Liver (tissue), 9 donors: ENCODE results near the gene ZFC3H1. TPM values are rescaled to one million over a fixed set of nuclear protein-coding genes. Genes with fewer than 3 reads are reported as not detected.

Source experiments
- DNase-seq: peaks from one replicate; pipeline ENCODE4 v3.0.0-alpha.2; 2017; ENCODE audit warnings: low spot score
- H3K27ac ChIP-seq, 2 donors: one replicate each; pipeline ENCODE4 v1.7.0; 2013; ENCODE audit warnings: inconsistent platforms in 2 of 2, low read length in 2 of 2, control low read depth in 1 of 2, low read depth in 1 of 2, mild to moderate bottlenecking in 1 of 2
- H3K27me3 ChIP-seq, 4 donors: one replicate each; pipeline versions ENCODE4 v1.6.1 to v1.7.0; 2013; ENCODE audit warnings: low read length in 3 of 4, inconsistent platforms in 1 of 4, mild to moderate bottlenecking in 1 of 4, moderate library complexity in 1 of 4; ENCODE audit not compliant: control insufficient read depth in 4 of 4, insufficient read depth in 4 of 4
- H3K36me3 ChIP-seq, 4 donors: one replicate each; pipeline versions ENCODE4 v1.6.1 to v1.7.0; 2013; ENCODE audit warnings: low read length in 3 of 4, mild to moderate bottlenecking in 3 of 4, low read depth in 1 of 4, moderate library complexity in 1 of 4; ENCODE audit not compliant: control insufficient read depth in 4 of 4, insufficient read depth in 3 of 4
- H3K4me1 ChIP-seq, 4 donors: one replicate each; pipeline versions ENCODE4 v1.6.1 to v1.7.0; 2013; ENCODE audit warnings: low read length in 3 of 4, mild to moderate bottlenecking in 3 of 4, moderate library complexity in 1 of 4; ENCODE audit not compliant: control insufficient read depth in 4 of 4, insufficient read depth in 4 of 4
- H3K4me3 ChIP-seq, 3 donors: one replicate each; pipeline versions ENCODE4 v1.6.1 to v1.7.0; 2013; ENCODE audit warnings: low read length in 3 of 3, control low read depth in 1 of 3, low read depth in 1 of 3, mild to moderate bottlenecking in 1 of 3
- H3K9ac ChIP-seq, 2 donors: one replicate each; pipeline ENCODE4 v1.7.0; 2013; ENCODE audit warnings: low read length in 2 of 2, mild to moderate bottlenecking in 2 of 2, moderate library complexity in 2 of 2, control low read depth in 1 of 2, low read depth in 1 of 2
- H3K9me3 ChIP-seq, 4 donors: one replicate each; pipeline versions ENCODE4 v1.6.1 to v1.7.0; 2013; ENCODE audit warnings: low read length in 3 of 4; ENCODE audit not compliant: control insufficient read depth in 4 of 4
- EGR1 ChIP-seq, 2 donors: IDR thresholded peaks; 2 replicates each; pipeline ENCODE4 v1.6.1; 2016 to 2018; ENCODE audit warnings: antibody characterized with exemption in 2 of 2, low read depth in 2 of 2
- FOXA1 ChIP-seq: IDR thresholded peaks from 2 replicates; pipeline ENCODE4 v1.6.1; 2016; ENCODE audit warnings: antibody characterized with exemption
- FOXA2 ChIP-seq: IDR thresholded peaks from 2 replicates; pipeline ENCODE4 v1.6.1; 2016; ENCODE audit warnings: antibody characterized with exemption
- GABPA ChIP-seq, 2 donors: IDR thresholded peaks in 1 of 2; conservative IDR thresholded peaks in 1 of 2; 2 replicates each; pipeline ENCODE4 v1.6.1; 2016; ENCODE audit warnings: antibody characterized with exemption in 2 of 2, mild to moderate bottlenecking in 1 of 2, moderate library complexity in 1 of 2
- HNF4A ChIP-seq, 2 donors: conservative IDR thresholded peaks; 2 replicates each; pipeline ENCODE4 v1.6.1; 2016; ENCODE audit warnings: antibody characterized with exemption in 2 of 2, mild to moderate bottlenecking in 2 of 2
- HNF4G ChIP-seq: IDR thresholded peaks from 2 replicates; pipeline ENCODE4 v1.6.1; 2016; ENCODE audit warnings: antibody characterized with exemption
- JUND ChIP-seq, 2 donors: IDR thresholded peaks; 2 replicates each; pipeline ENCODE4 v1.6.1; 2016; ENCODE audit warnings: antibody characterized with exemption in 2 of 2
- NR2F2 ChIP-seq: IDR thresholded peaks from 2 replicates; pipeline ENCODE4 v1.6.1; 2016; ENCODE audit warnings: antibody characterized with exemption
- RAD21 ChIP-seq, 2 donors: IDR thresholded peaks; 2 replicates each; pipeline ENCODE4 v1.6.1; 2016; ENCODE audit warnings: antibody characterized with exemption in 2 of 2, mild to moderate bottlenecking in 2 of 2
- RXRA ChIP-seq, 2 donors: IDR thresholded peaks; 2 replicates each; pipeline ENCODE4 v1.6.1; 2017 to 2018; ENCODE audit warnings: antibody characterized with exemption in 2 of 2, mild to moderate bottlenecking in 1 of 2
- SP1 ChIP-seq: IDR thresholded peaks from 2 replicates; pipeline ENCODE4 v1.6.1; 2018; ENCODE audit warnings: antibody characterized with exemption, mild to moderate bottlenecking
- TAF1 ChIP-seq: conservative IDR thresholded peaks from 2 replicates; pipeline ENCODE4 v1.6.1; 2016; ENCODE audit warnings: antibody characterized with exemption, mild to moderate bottlenecking
- YY1 ChIP-seq: IDR thresholded peaks from 2 replicates; pipeline ENCODE4 v1.6.1; 2016; ENCODE audit warnings: antibody characterized with exemption, mild to moderate bottlenecking
- WGBS: extraction: QIAGEN DNeasy Blood & Tissue Kit; methylation state at CpG from one replicate; pipeline ENCODE4 v1.1.7; 2013; 5-methylcytosine and 5-hydroxymethylcytosine counted together
- polyA plus RNA-seq, 2 donors: library from polyadenylated mRNA; stranded (reverse) in 1 of 2; unstranded in 1 of 2; fragments of 200-250 nt in 1 of 2; fragments of >200 nt in 1 of 2; fragmentation: Nextera tagmentation in 1 of 2; extraction: Ambion mirVana in 1 of 2; gene quantifications; one replicate each; pipeline versions ENCODE4 v1.2.1 to v1.2.3, GENCODE V29; 2013 to 2015
- total RNA-seq, 2 donors: library from RNA; depleted of rRNA; stranded (reverse); fragments of >200 nt; gene quantifications; one replicate each; pipeline ENCODE4 v1.2.3, GENCODE V29; 2014
- TF ChIP-seq, protein P1 (sequence below): IDR thresholded peaks from 2 replicates; pipeline ENCODE4 v1.6.1; 2016; ENCODE audit warnings: antibody characterized with exemption, mild to moderate bottlenecking
- TF ChIP-seq, protein P2 (sequence below): fragments of 150-350 bp; IDR thresholded peaks from 2 replicates; pipeline ENCODE4 v1.5.1; 2017; ENCODE audit warnings: improper control_type of control experiment, low read depth, low read length; ENCODE audit not compliant: missing input control
- TF ChIP-seq, protein P3 (sequence below): IDR thresholded peaks from 2 replicates; pipeline ENCODE4 v1.6.1; 2016; ENCODE audit warnings: antibody characterized with exemption
- TF ChIP-seq, protein P4 (sequence below): IDR thresholded peaks from 2 replicates; pipeline ENCODE4 v1.6.1; 2016; ENCODE audit warnings: antibody characterized with exemption
- TF ChIP-seq, protein P5 (sequence below): IDR thresholded peaks from 2 replicates; pipeline ENCODE4 v1.6.1; 2016; ENCODE audit warnings: antibody characterized with exemption
- donor health status: healthy.
- donor health status: healthy.
- donor health status: healthy.
- donor health status: healthy.
- donor health status: healthy.

The ZFC3H1 gene
- total and polyA plus RNA-seq, 4 donors: 3.4 to 32.3 (median 8.6) TPM

DNA sequence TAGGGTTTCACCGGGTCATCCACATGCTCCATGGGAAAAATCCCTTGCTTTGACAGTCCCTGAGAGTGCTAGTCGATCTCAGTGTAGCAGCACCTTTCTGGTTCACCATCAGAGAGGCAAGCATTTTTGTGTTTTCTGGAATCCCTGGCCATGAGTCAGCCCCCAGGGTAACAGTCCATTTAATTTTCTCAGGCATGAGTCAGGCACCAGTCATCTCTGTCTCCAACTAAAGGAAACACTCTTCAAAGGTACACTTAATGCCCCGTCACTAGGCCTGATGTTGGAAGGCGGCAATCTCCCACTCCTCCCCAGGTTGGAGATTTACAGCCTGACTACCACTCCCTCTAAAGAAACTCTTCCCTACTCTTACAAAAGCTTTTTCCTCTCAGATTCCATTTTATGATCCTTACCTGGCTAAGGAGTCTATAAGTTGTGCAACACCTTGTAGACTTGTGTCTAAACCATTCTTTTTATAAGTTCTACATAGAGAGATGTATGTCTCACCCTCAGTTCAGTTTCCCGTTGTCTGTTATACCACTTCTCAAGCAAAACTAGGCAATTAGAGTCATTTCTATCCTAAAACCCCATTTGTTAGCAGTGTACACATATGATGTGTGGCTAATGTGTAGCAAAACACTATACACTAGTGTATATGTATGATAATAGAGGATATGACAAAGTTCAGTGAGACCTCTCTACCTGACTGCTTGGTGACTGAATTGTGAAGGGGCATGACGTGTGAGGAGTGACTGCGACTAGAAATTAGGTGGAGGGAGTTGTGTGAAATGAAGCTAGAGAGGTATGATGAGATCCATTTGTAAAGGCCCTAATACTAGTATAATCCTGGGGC lies 46.9 kb upstream of the ZFC3H1 start:
- H3K27me3 ChIP-seq: no peaks in the 10 kb centered on the region
- H3K4me1 ChIP-seq: no peaks in the 10 kb centered on the region
- H3K36me3 ChIP-seq: no peaks in the 10 kb centered on the region
- WGBS: 96% methylated on average over 7 of the region's 7 CpGs
- H3K9ac ChIP-seq: no peak overlapping the region
- H3K4me3 ChIP-seq: no peak overlapping the region
- peaks cover 5 to 12% (median 5%) of the 10 kb centered on the region in 4 donors for H3K9me3 ChIP-seq
- no peak for DNase-seq
- TF ChIP-seq RXRA (IDR thresholded peaks at IDR 0.05) (no peak), TAF1 (no peak), NR2F2 (no peak), FOXA2 (no peak), JUND (IDR thresholded peaks at IDR 0.05) (no peak), EGR1 (IDR thresholded peaks at IDR 0.05; ENCODE audit: low read depth in 2 of 2) (no peak), RAD21 (IDR thresholded peaks at IDR 0.05) (no peak), GABPA (IDR thresholded peaks at IDR 0.05 in 1 of 2, conservative IDR thresholded peaks at IDR 0.05 in 1 of 2) (no peak), SP1 (no peak), YY1 (no peak), HNF4G (no peak), FOXA1 (no peak), HNF4A (conservative IDR thresholded peaks at IDR 0.05) (no peak)
- TF ChIP-seq, protein P1, sequence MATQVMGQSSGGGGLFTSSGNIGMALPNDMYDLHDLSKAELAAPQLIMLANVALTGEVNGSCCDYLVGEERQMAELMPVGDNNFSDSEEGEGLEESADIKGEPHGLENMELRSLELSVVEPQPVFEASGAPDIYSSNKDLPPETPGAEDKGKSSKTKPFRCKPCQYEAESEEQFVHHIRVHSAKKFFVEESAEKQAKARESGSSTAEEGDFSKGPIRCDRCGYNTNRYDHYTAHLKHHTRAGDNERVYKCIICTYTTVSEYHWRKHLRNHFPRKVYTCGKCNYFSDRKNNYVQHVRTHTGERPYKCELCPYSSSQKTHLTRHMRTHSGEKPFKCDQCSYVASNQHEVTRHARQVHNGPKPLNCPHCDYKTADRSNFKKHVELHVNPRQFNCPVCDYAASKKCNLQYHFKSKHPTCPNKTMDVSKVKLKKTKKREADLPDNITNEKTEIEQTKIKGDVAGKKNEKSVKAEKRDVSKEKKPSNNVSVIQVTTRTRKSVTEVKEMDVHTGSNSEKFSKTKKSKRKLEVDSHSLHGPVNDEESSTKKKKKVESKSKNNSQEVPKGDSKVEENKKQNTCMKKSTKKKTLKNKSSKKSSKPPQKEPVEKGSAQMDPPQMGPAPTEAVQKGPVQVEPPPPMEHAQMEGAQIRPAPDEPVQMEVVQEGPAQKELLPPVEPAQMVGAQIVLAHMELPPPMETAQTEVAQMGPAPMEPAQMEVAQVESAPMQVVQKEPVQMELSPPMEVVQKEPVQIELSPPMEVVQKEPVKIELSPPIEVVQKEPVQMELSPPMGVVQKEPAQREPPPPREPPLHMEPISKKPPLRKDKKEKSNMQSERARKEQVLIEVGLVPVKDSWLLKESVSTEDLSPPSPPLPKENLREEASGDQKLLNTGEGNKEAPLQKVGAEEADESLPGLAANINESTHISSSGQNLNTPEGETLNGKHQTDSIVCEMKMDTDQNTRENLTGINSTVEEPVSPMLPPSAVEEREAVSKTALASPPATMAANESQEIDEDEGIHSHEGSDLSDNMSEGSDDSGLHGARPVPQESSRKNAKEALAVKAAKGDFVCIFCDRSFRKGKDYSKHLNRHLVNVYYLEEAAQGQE: no peak
- TF ChIP-seq, protein P2, sequence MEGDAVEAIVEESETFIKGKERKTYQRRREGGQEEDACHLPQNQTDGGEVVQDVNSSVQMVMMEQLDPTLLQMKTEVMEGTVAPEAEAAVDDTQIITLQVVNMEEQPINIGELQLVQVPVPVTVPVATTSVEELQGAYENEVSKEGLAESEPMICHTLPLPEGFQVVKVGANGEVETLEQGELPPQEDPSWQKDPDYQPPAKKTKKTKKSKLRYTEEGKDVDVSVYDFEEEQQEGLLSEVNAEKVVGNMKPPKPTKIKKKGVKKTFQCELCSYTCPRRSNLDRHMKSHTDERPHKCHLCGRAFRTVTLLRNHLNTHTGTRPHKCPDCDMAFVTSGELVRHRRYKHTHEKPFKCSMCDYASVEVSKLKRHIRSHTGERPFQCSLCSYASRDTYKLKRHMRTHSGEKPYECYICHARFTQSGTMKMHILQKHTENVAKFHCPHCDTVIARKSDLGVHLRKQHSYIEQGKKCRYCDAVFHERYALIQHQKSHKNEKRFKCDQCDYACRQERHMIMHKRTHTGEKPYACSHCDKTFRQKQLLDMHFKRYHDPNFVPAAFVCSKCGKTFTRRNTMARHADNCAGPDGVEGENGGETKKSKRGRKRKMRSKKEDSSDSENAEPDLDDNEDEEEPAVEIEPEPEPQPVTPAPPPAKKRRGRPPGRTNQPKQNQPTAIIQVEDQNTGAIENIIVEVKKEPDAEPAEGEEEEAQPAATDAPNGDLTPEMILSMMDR: no peak
- TF ChIP-seq, protein P3, sequence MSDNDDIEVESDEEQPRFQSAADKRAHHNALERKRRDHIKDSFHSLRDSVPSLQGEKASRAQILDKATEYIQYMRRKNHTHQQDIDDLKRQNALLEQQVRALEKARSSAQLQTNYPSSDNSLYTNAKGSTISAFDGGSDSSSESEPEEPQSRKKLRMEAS: no peak
- TF ChIP-seq, protein P4, sequence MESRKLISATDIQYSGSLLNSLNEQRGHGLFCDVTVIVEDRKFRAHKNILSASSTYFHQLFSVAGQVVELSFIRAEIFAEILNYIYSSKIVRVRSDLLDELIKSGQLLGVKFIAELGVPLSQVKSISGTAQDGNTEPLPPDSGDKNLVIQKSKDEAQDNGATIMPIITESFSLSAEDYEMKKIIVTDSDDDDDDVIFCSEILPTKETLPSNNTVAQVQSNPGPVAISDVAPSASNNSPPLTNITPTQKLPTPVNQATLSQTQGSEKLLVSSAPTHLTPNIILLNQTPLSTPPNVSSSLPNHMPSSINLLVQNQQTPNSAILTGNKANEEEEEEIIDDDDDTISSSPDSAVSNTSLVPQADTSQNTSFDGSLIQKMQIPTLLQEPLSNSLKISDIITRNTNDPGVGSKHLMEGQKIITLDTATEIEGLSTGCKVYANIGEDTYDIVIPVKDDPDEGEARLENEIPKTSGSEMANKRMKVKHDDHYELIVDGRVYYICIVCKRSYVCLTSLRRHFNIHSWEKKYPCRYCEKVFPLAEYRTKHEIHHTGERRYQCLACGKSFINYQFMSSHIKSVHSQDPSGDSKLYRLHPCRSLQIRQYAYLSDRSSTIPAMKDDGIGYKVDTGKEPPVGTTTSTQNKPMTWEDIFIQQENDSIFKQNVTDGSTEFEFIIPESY: no peak
- TF ChIP-seq, protein P5, sequence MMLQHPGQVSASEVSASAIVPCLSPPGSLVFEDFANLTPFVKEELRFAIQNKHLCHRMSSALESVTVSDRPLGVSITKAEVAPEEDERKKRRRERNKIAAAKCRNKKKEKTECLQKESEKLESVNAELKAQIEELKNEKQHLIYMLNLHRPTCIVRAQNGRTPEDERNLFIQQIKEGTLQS: no peak
- no peak overlapping the region for H3K27ac ChIP-seq
